ENCODE data around the gene GNLY.
"Not testable (repeated sequence)": the region's sequence is repeated elsewhere in the genome, so short reads cannot be mapped to it uniquely, and the experiment has no call there.

GNLY gene

GRCh38 chr2:85665264-85665937, 28.8 kb upstream of the GNLY start:
- no peak for DNase-seq (ENCODE audit: low read depth)

- DNase-seq (ENCODE audit: low read depth) = no peak
Measured at GRCh38 chr2:85666016-85666415, 28.1 kb upstream of the GNLY start.

- DNase-seq (ENCODE audit: low read depth) = no peak
Measured at GRCh38 chr2:85666435-85667316, 27.5 kb upstream of the GNLY start.

- DNase-seq (ENCODE audit: low read depth) = no peak
Measured at GRCh38 chr2:85667561-85668008, 26.6 kb upstream of the GNLY start.

GRCh38 chr2:85668009-85668856, 25.9 kb upstream of the GNLY start, which contains the start of gene SFTPB:
Gene SFTPB, minus strand, starts transcription at chr2:85668199. Its CDS starts 16 bp downstream, at chr2:85668183.
- no peak for DNase-seq (ENCODE audit: low read depth)

- no peak for DNase-seq (ENCODE audit: low read depth)
Measured at GRCh38 chr2:85668857-85669142, 25.4 kb upstream of the GNLY start.

GRCh38 chr2:85669549-85669948, 24.6 kb upstream of the GNLY start:
- no peak for DNase-seq (ENCODE audit: low read depth)

- DNase-seq (ENCODE audit: low read depth) = not testable (repeated sequence)
Measured at GRCh38 chr2:85670416-85670815, 23.7 kb upstream of the GNLY start.

GRCh38 chr2:85672456-85672855, 21.7 kb upstream of the GNLY start:
- no peak for DNase-seq (ENCODE audit: low read depth)

- DNase-seq (ENCODE audit: low read depth) = no peak
Measured at GRCh38 chr2:85673716-85674375, 20.3 kb upstream of the GNLY start.

- DNase-seq (ENCODE audit: low read depth) = no peak
Measured at GRCh38 chr2:85674417-85674816, 19.7 kb upstream of the GNLY start.

GRCh38 chr2:85675427-85675826, 18.7 kb upstream of the GNLY start:
- no peak for DNase-seq (ENCODE audit: low read depth)

- no peak for DNase-seq (ENCODE audit: low read depth)
Measured at GRCh38 chr2:85675866-85676548, 18.2 kb upstream of the GNLY start.

GRCh38 chr2:85678377-85678776, 15.8 kb upstream of the GNLY start:
- DNase-seq (ENCODE audit: low read depth) = no peak

GRCh38 chr2:85678794-85679672, 15.1 kb upstream of the GNLY start:
- DNase-seq (ENCODE audit: low read depth) = peak; percentile 63

- no peak for DNase-seq (ENCODE audit: low read depth)
Measured at GRCh38 chr2:85680707-85681371, 13.3 kb upstream of the GNLY start.

- no peak for DNase-seq (ENCODE audit: low read depth)
Measured at GRCh38 chr2:85681372-85681763, 12.8 kb upstream of the GNLY start.

GRCh38 chr2:85681776-85682175, 12.4 kb upstream of the GNLY start:
- DNase-seq (ENCODE audit: low read depth) = no peak

GRCh38 chr2:85682378-85682777, 11.8 kb upstream of the GNLY start:
- no peak for DNase-seq (ENCODE audit: low read depth)

GRCh38 chr2:85684380-85684779, 9.8 kb upstream of the GNLY start:
- no peak for DNase-seq (ENCODE audit: low read depth)

All from activated gamma-delta T cell treated with anti-CD3 and anti-CD28 coated beads, Interleukin-2, amount 50 U/mL, for 16 hours (primary cell).